ENCODE results near the gene COPB1. TPM values are rescaled to one million over a fixed set of nuclear protein-coding genes. Genes with fewer than 3 reads are reported as not detected.

COPB1 gene
- total RNA-seq, 1 donor from 2014 or later, result 87.8 TPM

- ATAC-seq (peak; percentile 71 to 90), DNase-seq (no peak)
- Histone ChIP-seq H3K4me3 (no peak overlapping the region), H3K27ac (no peak overlapping the region), H3K27me3 (ENCODE audit: low read depth) (no peaks in the 10 kb centered on the region), H3K36me3 (peaks cover 96% of the 10 kb centered on the region), H3K4me1 (peaks cover 9% of the 10 kb centered on the region), H3K9me3 (no peaks in the 10 kb centered on the region)
- TF ChIP-seq CTCF (IDR thresholded peaks at IDR 0.05), result no peak
- intact Hi-C loops (cut with DNase I), result no loop called here
Measured at GRCh38 chr11:14471127-14471526, 28.5 kb downstream of the COPB1 start.

GRCh38 chr11:14463623-14464022 lies 36.0 kb downstream of the COPB1 start:
- H3K4me1 ChIP-seq, result peaks cover 5% of the 10 kb centered on the region
- intact Hi-C loops (cut with DNase I), result no loop called here
- H3K27me3 ChIP-seq (ENCODE audit: low read depth), result no peaks in the 10 kb centered on the region
- H3K4me3 ChIP-seq, result no peak overlapping the region
- TF ChIP-seq CTCF (IDR thresholded peaks at IDR 0.05), result no peak
- no peaks in the 10 kb centered on the region for H3K9me3 ChIP-seq
- ATAC-seq (peak in 1 of 2 donors; percentile 21), DNase-seq (no peak)
- H3K36me3 ChIP-seq, result peaks cover 97% of the 10 kb centered on the region
- no peak overlapping the region for H3K27ac ChIP-seq

- no peak for TF ChIP-seq CTCF (IDR thresholded peaks at IDR 0.05)
- peaks cover 5% of the 10 kb centered on the region for H3K4me1 ChIP-seq
- intact Hi-C loops (cut with DNase I), result no loop called here
- peaks cover 96% of the 10 kb centered on the region for H3K36me3 ChIP-seq
- DNase-seq (no peak), ATAC-seq (no peak)
- H3K27me3 ChIP-seq (ENCODE audit: low read depth), result no peaks in the 10 kb centered on the region
- H3K4me3 ChIP-seq, result no peak overlapping the region
- H3K9me3 ChIP-seq, result no peaks in the 10 kb centered on the region
- no peak overlapping the region for H3K27ac ChIP-seq
Measured at GRCh38 chr11:14460147-14460546, 39.5 kb downstream of the COPB1 start.

GRCh38 chr11:14458377-14458776 lies 41.2 kb downstream of the COPB1 start:
- no peak for DNase-seq
- intact Hi-C loops (cut with DNase I), result loop anchor here (10.0 kb wide), 1 partner anchor 154 kb away; no protein-coding TSS in a partner anchor
- Histone ChIP-seq H3K27me3 (ENCODE audit: low read depth) (no peaks in the 10 kb centered on the region), H3K36me3 (peaks cover 80% of the 10 kb centered on the region), H3K4me3 (no peak overlapping the region), H3K4me1 (no peaks in the 10 kb centered on the region), H3K27ac (no peak overlapping the region), H3K9me3 (no peaks in the 10 kb centered on the region)
- no peak for TF ChIP-seq CTCF (IDR thresholded peaks at IDR 0.05)
- no peak for ATAC-seq

- intact Hi-C loops (cut with DNase I), result loop anchor here (10.0 kb wide), 1 partner anchor 151 kb away; no protein-coding TSS in a partner anchor
- no peak for ATAC-seq
- TF ChIP-seq CTCF (IDR thresholded peaks at IDR 0.05), result no peak
Measured at GRCh38 chr11:14455648-14456430, 43.8 kb downstream of the COPB1 start.

More at GRCh38 chr11:14455648-14456430, 43.8 kb downstream of the COPB1 start:
- H3K9me3 ChIP-seq, result no peaks in the 10 kb centered on the region
- no peak overlapping the region for H3K27ac ChIP-seq
- no peaks in the 10 kb centered on the region for H3K4me1 ChIP-seq
- H3K27me3 ChIP-seq (ENCODE audit: low read depth), result no peaks in the 10 kb centered on the region
- DNase-seq, result no peak
- H3K36me3 ChIP-seq, result peaks cover 73% of the 10 kb centered on the region
- no peak overlapping the region for H3K4me3 ChIP-seq
